Heart left ventricle (tissue), 16 donors: ENCODE measurements around the gene MIPOL1. TPM values are rescaled to one million over a fixed set of nuclear protein-coding genes. Genes with fewer than 3 reads are reported as not detected.

ENCODE experiments used
- ATAC-seq, 4 donors: fragments of 200-7000 bp; cut with Tn5 transposase; one replicate each; pipeline ENCODE4 v1.9.1; 2020 to 2022; ENCODE audit warnings: moderate library complexity in 4 of 4, mild to moderate bottlenecking in 3 of 4, moderate number of reproducible peaks in 1 of 4
- DNase-seq, 5 donors: peaks; one replicate each; pipeline ENCODE4 v3.0.0-alpha.2; 2020
- H3K27ac ChIP-seq, 12 donors: fragments of 200-600 bp; sonication (generic) in 4 of 12; one replicate each; pipeline versions ENCODE4 v1.5.0 to v1.8.0; 2016 to 2022; ENCODE audit warnings: mild to moderate bottlenecking in 2 of 12
- H3K27me3 ChIP-seq, 9 donors: fragments of 200-600 bp; sonication (generic) in 2 of 9; one replicate each; pipeline versions ENCODE4 v1.5.1 to v1.8.0; 2016 to 2022; ENCODE audit warnings: mild to moderate bottlenecking in 3 of 9
- H3K36me3 ChIP-seq, 9 donors: fragments of 200-600 bp; sonication (generic) in 2 of 9; one replicate each; pipeline versions ENCODE4 v1.5.0 to v1.8.0; 2018 to 2022; ENCODE audit warnings: mild to moderate bottlenecking in 2 of 9
- H3K4me1 ChIP-seq, 12 donors: fragments of 200-600 bp; sonication (generic) in 4 of 12; one replicate each; pipeline versions ENCODE4 v1.5.0 to v1.8.0; 2016 to 2022; ENCODE audit warnings: mild to moderate bottlenecking in 3 of 12
- H3K4me3 ChIP-seq, 12 donors: fragments of 200-600 bp; sonication (generic) in 4 of 12; one replicate each; pipeline versions ENCODE4 v1.5.0 to v1.8.0; 2017 to 2022; ENCODE audit warnings: mild to moderate bottlenecking in 9 of 12, moderate library complexity in 4 of 12
- H3K9me3 ChIP-seq, 12 donors: fragments of 200-600 bp; sonication (generic) in 4 of 12; one replicate each; pipeline versions ENCODE4 v1.5.0 to v1.8.0; 2016 to 2022; ENCODE audit warnings: mild to moderate bottlenecking in 1 of 12
- CTCF ChIP-seq, 12 donors: fragments of 200-600 bp; sonication (generic) in 4 of 12; IDR thresholded peaks; one replicate each; pipeline versions ENCODE4 v1.5.0 to v1.8.0; 2018 to 2022; ENCODE audit warnings: antibody characterized with exemption in 12 of 12, mild to moderate bottlenecking in 5 of 12
- POLR2A ChIP-seq, 2 donors: fragments of 450-650 bp; IDR thresholded peaks; one replicate each; pipeline ENCODE4 v1.6.1; 2017; ENCODE audit warnings: antibody characterized with exemption in 2 of 2, mild to moderate bottlenecking in 2 of 2, moderate library complexity in 2 of 2
- WGBS, 4 donors: extraction: QIAGEN DNeasy Blood & Tissue Kit in 2 of 4; methylation state at CpG; one replicate each; pipeline versions ENCODE4 v1.1.5 to v1.1.7; 2013 to 2018; 5-methylcytosine and 5-hydroxymethylcytosine counted together
- intact Hi-C, 10 donors: fragments of 100-400 bp; cut with DNase I; formaldehyde crosslinking; loops; one replicate each; pipeline versions ENCODE4 v1.11.1 to v1.14.2; 2022
- polyA plus RNA-seq, 2 donors: library from polyadenylated mRNA; stranded (reverse); fragments of 200-250 nt; gene quantifications; one replicate each; pipeline ENCODE4 v1.2.3, GENCODE V29; 2013
- total RNA-seq, 9 donors: library from RNA; depleted of rRNA in 2 of 9; stranded (reverse); fragments of >200 nt in 2 of 9; fragmentation: NEBNext Ultra II Directional in 3 of 9; extraction: Animal tissue kit (Norgen Biotek cat#: 25700) in 3 of 9; gene quantifications; one replicate each; pipeline versions ENCODE4 v1.1.0 to v1.2.4, GENCODE V29; 2016 to 2023
- donor health status: ischemic (EF 13 %, LVEDD 7.1; RV severe dilation, severe dysfunction).
- donor health status: healthy with polysubstance abuse.
- donor health status: DM: no; HTN: yes; CAD: no.
- donor health status: DM: no; HTN: no; CAD: no.
- donor health status: ischemic (EF 25% LVEDD 6.9; RV normal size, moderate dysfunction).
- donor health status: ischemic (EF 25% LVEDD 5.7; RV mildly dilated, moderate dysfunction).
- donor health status: healthy.
- donor health status: DM: yes; HTN: yes; CAD: no.
- donor health status: ischemic (EF 35%, LVEDD 5.7; RV mildly dilated, moderate dysfunction).
- donor health status: nonischemic (EF 11% LVEDD 7.7; RV severe dilation, severe dysfunction).
- donor health status: DM: yes; HTN: yes; CAD: no.
- donor health status: PGD.
- donor health status: ischemic (EF 29% LVEDD 5.4; RV normal size, mild dysfunction).
- donor health status: nonischemic (EF 23%, LVEDD 6.1; RV moderate dilation, normal function).

The MIPOL1 gene
- total and polyA plus RNA-seq, 11 donors = 0.99 to 7.3 (median 5.0) TPM

GRCh38 chr14:37512173-37512572 lies 314.4 kb downstream of the MIPOL1 start:
- WGBS, 4 donors = 72 to 82% (median 76%) methylated on average over 3 of the region's 3 CpGs
- intact Hi-C loops = no loop called here

GRCh38 chr14:37515771-37516170 lies 318.0 kb downstream of the MIPOL1 start:
- TF ChIP-seq CTCF (IDR thresholded peaks at IDR 0.05) = no peak
- TF ChIP-seq POLR2A (IDR thresholded peaks at IDR 0.05) = no peak
- DNase-seq (no peak), ATAC-seq (no peak)
- Histone ChIP-seq H3K27ac (no peak overlapping the region), H3K36me3 (no peaks in the 10 kb centered on the region), H3K27me3 (no peaks in the 10 kb centered on the region), H3K9me3 (no peaks in the 10 kb centered on the region), H3K4me1 (no peaks in the 10 kb centered on the region), H3K4me3 (no peak overlapping the region)
- 82 to 87% (median 85%) methylated on average over 3 of the region's 3 CpGs for WGBS, 4 donors
- intact Hi-C loops = no loop called here

More at GRCh38 chr14:37512173-37512572, 314.4 kb downstream of the MIPOL1 start:
- H3K4me1 ChIP-seq = no peaks in the 10 kb centered on the region
- DNase-seq (no peak), ATAC-seq (no peak)
- no peak overlapping the region for H3K4me3 ChIP-seq
- no peaks in the 10 kb centered on the region for H3K27me3 ChIP-seq
- TF ChIP-seq POLR2A (IDR thresholded peaks at IDR 0.05) (no peak), CTCF (IDR thresholded peaks at IDR 0.05) (no peak)
- no peak overlapping the region for H3K27ac ChIP-seq
- no peaks in the 10 kb centered on the region for H3K36me3 ChIP-seq
- H3K9me3 ChIP-seq = no peaks in the 10 kb centered on the region

- Histone ChIP-seq H3K4me1 (no peaks in the 10 kb centered on the region), H3K36me3 (no peaks in the 10 kb centered on the region), H3K27ac (no peak overlapping the region), H3K4me3 (no peak overlapping the region), H3K9me3 (no peaks in the 10 kb centered on the region), H3K27me3 (no peaks in the 10 kb centered on the region)
- WGBS, 4 donors = 88 to 91% (median 91%) methylated on average over 2 of the region's 2 CpGs
- no peak for DNase-seq
- TF ChIP-seq CTCF (IDR thresholded peaks at IDR 0.05) = no peak
- no peak for TF ChIP-seq POLR2A (IDR thresholded peaks at IDR 0.05)
- ATAC-seq = no peak
- intact Hi-C loops = no loop called here
Observed at GRCh38 chr14:37526994-37527393, 329.3 kb downstream of the MIPOL1 start.

- Histone ChIP-seq H3K4me3 (no peak overlapping the region), H3K36me3 (no peaks in the 10 kb centered on the region), H3K27ac (no peak overlapping the region), H3K9me3 (no peaks in the 10 kb centered on the region), H3K4me1 (no peaks in the 10 kb centered on the region), H3K27me3 (no peaks in the 10 kb centered on the region)
- no peak for ATAC-seq
- TF ChIP-seq CTCF (IDR thresholded peaks at IDR 0.05) = no peak
- TF ChIP-seq POLR2A (IDR thresholded peaks at IDR 0.05) = no peak
- WGBS, 4 donors = 84 to 95% (median 93%) methylated on average over 1 of the region's 1 CpG
- no peak for DNase-seq
- intact Hi-C loops = no loop called here
Observed at GRCh38 chr14:37539992-37540391, 342.3 kb downstream of the MIPOL1 start.
